Endothelial cell (in vitro differentiated cells): ENCODE results near the gene DOCK3. TPM values are rescaled to one million over a fixed set of nuclear protein-coding genes. Genes with fewer than 3 reads are reported as not detected.

ENCODE experiments used
- DNase-seq: peaks from one replicate; pipeline ENCODE4 v3.0.0; 2021; ENCODE audit warnings: low spot score
- H3K27ac Mint-ChIP-seq: one replicate; pipeline ENCODE4 v1.8.0; 2021; ENCODE audit warnings: mixed read lengths, inconsistent platforms; ENCODE audit not compliant: unreplicated experiment
- H3K27me3 Mint-ChIP-seq: one replicate; pipeline ENCODE4 v1.8.0; 2021; ENCODE audit warnings: mild to moderate bottlenecking, moderate library complexity, mixed read lengths, inconsistent platforms; ENCODE audit not compliant: unreplicated experiment
- H3K36me3 Mint-ChIP-seq: one replicate; pipeline ENCODE4 v1.8.0; 2021; ENCODE audit warnings: mild to moderate bottlenecking, low read depth, mixed read lengths, inconsistent platforms; ENCODE audit not compliant: unreplicated experiment
- H3K4me1 Mint-ChIP-seq: one replicate; pipeline ENCODE4 v1.8.0; 2021; ENCODE audit warnings: mild to moderate bottlenecking, mixed read lengths, inconsistent platforms; ENCODE audit not compliant: unreplicated experiment
- H3K4me3 Mint-ChIP-seq: one replicate; pipeline ENCODE4 v1.8.0; 2021; ENCODE audit warnings: mild to moderate bottlenecking, mixed read lengths, inconsistent platforms; ENCODE audit not compliant: unreplicated experiment
- H3K9me3 Mint-ChIP-seq: one replicate; pipeline ENCODE4 v1.8.0; 2021; ENCODE audit warnings: mixed read lengths, inconsistent platforms; ENCODE audit not compliant: unreplicated experiment
- total RNA-seq: library from RNA; stranded (reverse); fragmentation: NEBNext Ultra II Directional; extraction: Animal tissue kit (Norgen Biotek cat#: 25700); gene quantifications from one replicate; pipeline ENCODE4 v1.2.1, GENCODE V29; 2021; ENCODE audit not compliant: unreplicated experiment
- TF ChIP-seq, protein P1 (sequence below): fragments of 200-600 bp; sonication (generic); IDR thresholded peaks from one replicate; pipeline ENCODE4 v1.5.0; 2021; ENCODE audit warnings: antibody characterized with exemption; ENCODE audit not compliant: unreplicated experiment

DOCK3 gene
- total RNA-seq, 1 donor from 2014 or later, result 1.3 TPM

GRCh38 chr3:51311055-51311454 lies 636.3 kb downstream of the DOCK3 start:
- Mint-ChIP-seq H3K9me3 (no peaks in the 10 kb centered on the region), H3K27ac (no peak overlapping the region), H3K4me3 (no peak overlapping the region), H3K4me1 (no peaks in the 10 kb centered on the region), H3K27me3 (no peaks in the 10 kb centered on the region), H3K36me3 (no peaks in the 10 kb centered on the region)
- no peak for DNase-seq
- TF ChIP-seq, protein P1, sequence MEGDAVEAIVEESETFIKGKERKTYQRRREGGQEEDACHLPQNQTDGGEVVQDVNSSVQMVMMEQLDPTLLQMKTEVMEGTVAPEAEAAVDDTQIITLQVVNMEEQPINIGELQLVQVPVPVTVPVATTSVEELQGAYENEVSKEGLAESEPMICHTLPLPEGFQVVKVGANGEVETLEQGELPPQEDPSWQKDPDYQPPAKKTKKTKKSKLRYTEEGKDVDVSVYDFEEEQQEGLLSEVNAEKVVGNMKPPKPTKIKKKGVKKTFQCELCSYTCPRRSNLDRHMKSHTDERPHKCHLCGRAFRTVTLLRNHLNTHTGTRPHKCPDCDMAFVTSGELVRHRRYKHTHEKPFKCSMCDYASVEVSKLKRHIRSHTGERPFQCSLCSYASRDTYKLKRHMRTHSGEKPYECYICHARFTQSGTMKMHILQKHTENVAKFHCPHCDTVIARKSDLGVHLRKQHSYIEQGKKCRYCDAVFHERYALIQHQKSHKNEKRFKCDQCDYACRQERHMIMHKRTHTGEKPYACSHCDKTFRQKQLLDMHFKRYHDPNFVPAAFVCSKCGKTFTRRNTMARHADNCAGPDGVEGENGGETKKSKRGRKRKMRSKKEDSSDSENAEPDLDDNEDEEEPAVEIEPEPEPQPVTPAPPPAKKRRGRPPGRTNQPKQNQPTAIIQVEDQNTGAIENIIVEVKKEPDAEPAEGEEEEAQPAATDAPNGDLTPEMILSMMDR, result peak; percentile 33

DNA sequence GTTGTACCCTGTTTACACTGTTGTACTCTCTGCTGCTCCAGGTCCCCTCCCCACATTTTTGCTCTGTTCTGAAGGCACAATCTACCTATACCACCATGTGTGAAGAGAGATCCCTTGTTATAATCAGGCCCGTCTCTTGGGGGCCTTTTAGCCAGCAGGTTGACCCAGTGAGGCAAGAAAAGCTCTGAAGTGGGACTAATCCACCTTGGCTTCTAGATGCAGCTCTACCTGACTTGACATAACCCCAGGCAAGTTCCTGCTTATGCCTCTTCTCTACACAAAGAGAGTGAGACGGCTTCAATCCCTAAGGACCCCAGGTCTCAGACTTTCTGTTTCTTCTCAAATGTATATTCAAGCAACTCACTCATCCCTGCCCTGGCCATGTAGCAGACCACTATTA lies 653.5 kb downstream of the DOCK3 start:
- no peak for DNase-seq
- peaks cover 6% of the 10 kb centered on the region for H3K27me3 Mint-ChIP-seq
- no peak overlapping the region for H3K27ac Mint-ChIP-seq
- H3K36me3 Mint-ChIP-seq, result no peaks in the 10 kb centered on the region
- peaks cover 4% of the 10 kb centered on the region for H3K4me1 Mint-ChIP-seq
- H3K4me3 Mint-ChIP-seq, result no peak overlapping the region
- no peaks in the 10 kb centered on the region for H3K9me3 Mint-ChIP-seq
- TF ChIP-seq, protein P1, result no peak

GRCh38 chr3:51330046-51330445 lies 655.3 kb downstream of the DOCK3 start:
- TF ChIP-seq, protein P1, result no peak
- no peaks in the 10 kb centered on the region for H3K36me3 Mint-ChIP-seq
- no peak for DNase-seq
- H3K4me1 Mint-ChIP-seq, result peaks cover 4% of the 10 kb centered on the region
- no peaks in the 10 kb centered on the region for H3K9me3 Mint-ChIP-seq
- no peak overlapping the region for H3K27ac Mint-ChIP-seq
- peaks cover 6% of the 10 kb centered on the region for H3K27me3 Mint-ChIP-seq
- H3K4me3 Mint-ChIP-seq, result no peak overlapping the region

DNA sequence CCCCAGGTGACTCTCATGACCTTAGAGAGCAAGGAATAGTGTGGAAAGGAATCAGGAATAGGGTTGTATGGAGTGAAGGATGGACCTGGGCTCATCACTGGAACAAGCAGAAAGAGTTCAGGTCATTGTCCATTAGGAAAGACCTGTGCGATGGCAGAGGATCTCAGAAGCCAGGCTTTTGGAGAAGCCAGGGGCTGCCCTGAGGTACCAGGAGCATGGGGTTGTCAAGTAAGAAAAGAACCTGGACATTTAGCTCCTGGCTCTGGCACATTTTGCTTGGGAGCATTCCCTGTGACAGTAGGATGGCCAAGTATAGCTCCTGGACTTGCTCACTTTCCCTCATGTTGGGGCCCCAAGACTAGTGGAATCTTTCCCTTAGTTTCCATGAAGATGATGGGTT lies 657.4 kb downstream of the DOCK3 start:
- Mint-ChIP-seq H3K4me3 (no peak overlapping the region), H3K36me3 (no peaks in the 10 kb centered on the region), H3K27me3 (peaks cover 6% of the 10 kb centered on the region), H3K27ac (no peak overlapping the region), H3K9me3 (no peaks in the 10 kb centered on the region), H3K4me1 (peaks cover 4% of the 10 kb centered on the region)
- TF ChIP-seq, protein P1, result no peak
- no peak for DNase-seq

DNA sequence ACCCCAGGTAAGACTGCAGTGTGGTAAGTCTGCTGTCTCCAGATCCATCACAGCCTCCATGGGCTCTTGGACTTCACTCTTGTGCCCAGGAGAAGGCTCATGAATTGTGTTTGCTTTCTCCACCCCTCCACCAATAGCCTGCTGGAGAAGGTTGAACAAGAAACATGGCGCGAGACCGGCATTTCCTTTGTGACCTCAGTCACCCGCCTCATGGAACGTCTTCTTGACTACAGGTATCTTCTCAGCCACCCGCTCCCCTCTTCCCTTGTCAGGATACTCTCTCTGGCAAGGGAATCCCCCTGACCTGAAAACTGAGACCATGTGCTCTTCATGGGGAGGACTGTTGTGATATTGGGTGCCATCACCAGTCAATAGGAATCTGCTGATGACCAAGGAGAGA lies 658.3 kb downstream of the DOCK3 start:
- DNase-seq, result no peak
- peaks cover 4% of the 10 kb centered on the region for H3K4me1 Mint-ChIP-seq
- H3K36me3 Mint-ChIP-seq, result no peaks in the 10 kb centered on the region
- H3K27ac Mint-ChIP-seq, result no peak overlapping the region
- H3K27me3 Mint-ChIP-seq, result peaks cover 11% of the 10 kb centered on the region
- H3K4me3 Mint-ChIP-seq, result no peak overlapping the region
- H3K9me3 Mint-ChIP-seq, result no peaks in the 10 kb centered on the region
- TF ChIP-seq, protein P1, result no peak
